Colonic mucosa (tissue), 4 donors: ENCODE results near the gene ARHGEF10L. TPM values are rescaled to one million over a fixed set of nuclear protein-coding genes. Genes with fewer than 3 reads are reported as not detected.

Experiments
- DNase-seq: peaks from one replicate; pipeline ENCODE4 v3.0.0-alpha.2; 2020
- H3K27ac ChIP-seq: fragments of 200-600 bp; one replicate; pipeline ENCODE4 v1.8.0; 2021
- H3K27me3 ChIP-seq: fragments of 200-600 bp; one replicate; pipeline ENCODE4 v1.8.0; 2021
- H3K36me3 ChIP-seq: fragments of 200-600 bp; one replicate; pipeline ENCODE4 v1.8.0; 2021
- H3K4me1 ChIP-seq: fragments of 200-600 bp; one replicate; pipeline ENCODE4 v1.8.0; 2021; ENCODE audit warnings: mild to moderate bottlenecking
- H3K4me3 ChIP-seq: fragments of 200-600 bp; one replicate; pipeline ENCODE4 v1.8.0; 2021
- H3K9ac ChIP-seq, 2 donors: one replicate each; pipeline ENCODE4 v1.7.0; 2013; ENCODE audit warnings: control low read depth in 2 of 2, low read depth in 2 of 2, low read length in 2 of 2
- H3K9me3 ChIP-seq: fragments of 200-600 bp; one replicate; pipeline ENCODE4 v1.8.0; 2021
- intact Hi-C: fragments of 100-400 bp; cut with DNase I; formaldehyde crosslinking; loops from one replicate; pipeline ENCODE4 v1.14.1; 2022
- total RNA-seq, 2 donors: library from RNA; stranded (reverse); fragmentation: NEBNext Ultra II Directional in 1 of 2; extraction: Animal tissue kit (Norgen Biotek cat#: 25700) in 1 of 2; gene quantifications; one replicate each; pipeline ENCODE4 v1.2.1, GENCODE V29; 2021
- TF ChIP-seq, protein P1 (sequence below): fragments of 200-600 bp; IDR thresholded peaks from one replicate; pipeline ENCODE4 v1.8.0; 2022; ENCODE audit warnings: antibody characterized with exemption, mild to moderate bottlenecking
- donor health status: healthy.
- donor health status: DM: no; HTN: no; CAD: no.
- donor health status: DM: no; HTN: no; CAD: no.

Gene ARHGEF10L
- total RNA-seq, 2 donors from 2014 or later: 77.5 to 133 TPM

DNA sequence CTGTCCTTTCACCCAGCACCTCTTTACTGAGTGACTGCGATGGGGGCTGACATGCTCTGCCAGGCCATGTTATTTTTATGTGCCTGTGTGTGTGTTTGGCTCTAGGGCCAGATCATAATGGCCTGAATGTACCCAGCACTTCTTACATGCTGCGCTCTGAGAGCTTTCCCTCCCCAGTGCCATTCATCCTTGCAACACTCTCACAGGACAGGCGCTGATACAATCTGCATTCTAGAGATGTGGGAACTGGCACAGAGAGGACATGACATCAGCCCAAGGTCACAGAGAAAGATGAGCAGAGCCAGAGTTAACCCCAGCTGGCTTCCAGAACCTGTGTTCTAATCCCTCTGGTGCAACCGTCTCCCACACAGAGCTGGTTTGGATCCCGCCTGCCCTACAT is 54.5 kb downstream of the ARHGEF10L start:
- H3K27ac ChIP-seq: peak overlapping the region; percentile 96
- no peak overlapping the region for H3K4me3 ChIP-seq
- H3K4me1 ChIP-seq: peaks cover 30% of the 10 kb centered on the region
- no peaks in the 10 kb centered on the region for H3K9me3 ChIP-seq
- peak overlapping the region in 1 of 2 donors; percentile 65 for H3K9ac ChIP-seq
- TF ChIP-seq, protein P1, sequence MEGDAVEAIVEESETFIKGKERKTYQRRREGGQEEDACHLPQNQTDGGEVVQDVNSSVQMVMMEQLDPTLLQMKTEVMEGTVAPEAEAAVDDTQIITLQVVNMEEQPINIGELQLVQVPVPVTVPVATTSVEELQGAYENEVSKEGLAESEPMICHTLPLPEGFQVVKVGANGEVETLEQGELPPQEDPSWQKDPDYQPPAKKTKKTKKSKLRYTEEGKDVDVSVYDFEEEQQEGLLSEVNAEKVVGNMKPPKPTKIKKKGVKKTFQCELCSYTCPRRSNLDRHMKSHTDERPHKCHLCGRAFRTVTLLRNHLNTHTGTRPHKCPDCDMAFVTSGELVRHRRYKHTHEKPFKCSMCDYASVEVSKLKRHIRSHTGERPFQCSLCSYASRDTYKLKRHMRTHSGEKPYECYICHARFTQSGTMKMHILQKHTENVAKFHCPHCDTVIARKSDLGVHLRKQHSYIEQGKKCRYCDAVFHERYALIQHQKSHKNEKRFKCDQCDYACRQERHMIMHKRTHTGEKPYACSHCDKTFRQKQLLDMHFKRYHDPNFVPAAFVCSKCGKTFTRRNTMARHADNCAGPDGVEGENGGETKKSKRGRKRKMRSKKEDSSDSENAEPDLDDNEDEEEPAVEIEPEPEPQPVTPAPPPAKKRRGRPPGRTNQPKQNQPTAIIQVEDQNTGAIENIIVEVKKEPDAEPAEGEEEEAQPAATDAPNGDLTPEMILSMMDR: no peak
- no peaks in the 10 kb centered on the region for H3K27me3 ChIP-seq
- intact Hi-C loops: no loop called here
- no peak for DNase-seq
- H3K36me3 ChIP-seq: no peaks in the 10 kb centered on the region

DNA sequence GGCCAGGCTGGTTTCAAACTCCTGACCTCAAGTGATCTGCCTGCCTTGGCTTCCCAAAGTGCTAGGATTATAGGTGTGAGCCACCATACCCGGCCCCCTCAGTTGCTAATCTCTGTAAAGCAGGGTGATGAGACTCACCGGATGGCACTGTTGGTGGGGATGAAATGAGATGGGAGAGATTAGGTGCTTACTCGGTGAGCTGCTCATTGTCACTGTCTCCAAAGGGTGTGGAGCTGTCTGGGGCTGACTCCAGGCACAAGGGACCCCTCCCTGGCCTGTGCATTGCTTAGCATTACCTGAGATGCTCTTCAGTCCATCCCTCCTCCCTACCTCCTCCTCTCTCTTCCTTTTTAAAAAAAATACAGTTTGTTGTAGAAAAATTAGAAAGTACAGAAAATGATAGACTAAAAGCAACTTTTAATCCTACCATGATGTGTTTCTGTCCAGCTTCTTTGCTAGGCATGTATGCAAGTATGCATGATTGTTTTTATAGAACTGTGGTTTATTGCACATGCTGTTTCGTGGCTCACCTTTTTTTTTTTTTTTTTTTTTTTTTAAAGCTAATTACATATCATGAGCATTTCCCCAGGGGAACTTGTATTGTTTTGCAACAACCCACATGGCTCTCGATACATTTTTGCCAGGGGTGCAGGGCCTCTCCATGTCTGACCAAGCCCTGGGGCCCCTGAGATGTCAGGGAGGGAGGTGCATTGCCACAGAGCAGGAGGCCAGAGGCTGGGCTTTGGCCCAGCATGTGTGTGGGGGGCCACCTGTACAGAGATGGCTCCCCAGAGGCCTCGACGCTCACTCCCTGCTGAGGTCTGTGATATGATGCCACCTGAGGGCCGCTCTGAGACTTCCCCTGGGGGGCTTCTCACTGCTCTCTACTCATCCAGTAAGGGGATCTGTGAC is 55.4 kb downstream of the ARHGEF10L start:
- Histone ChIP-seq H3K4me1 (peaks cover 26% of the 10 kb centered on the region), H3K27ac (peak overlapping the region; percentile 96), H3K4me3 (no peak overlapping the region), H3K9ac (peak overlapping the region in 1 of 2 donors; percentile 97), H3K27me3 (no peaks in the 10 kb centered on the region), H3K36me3 (no peaks in the 10 kb centered on the region), H3K9me3 (no peaks in the 10 kb centered on the region)
- no peak for DNase-seq
- TF ChIP-seq, protein P1: no peak
- intact Hi-C loops: loop anchor here (5.0 kb wide), 1 partner anchor 73 kb away; no protein-coding TSS in a partner anchor

DNA sequence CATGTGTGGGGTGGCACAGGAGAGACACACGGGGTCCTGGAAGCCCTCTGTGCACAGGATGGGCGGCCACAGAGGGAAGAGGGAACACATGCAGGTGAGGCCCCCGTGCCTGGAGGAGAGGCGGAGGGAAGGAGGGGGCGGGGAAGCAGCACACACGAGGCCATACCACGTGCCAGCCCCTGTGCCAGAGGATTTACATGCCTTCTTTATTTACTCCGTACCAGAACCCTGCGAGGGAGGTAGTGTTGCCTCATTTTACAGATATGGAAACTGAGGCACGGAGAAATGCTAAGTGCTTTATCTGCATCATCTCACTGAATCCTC is 56.1 kb downstream of the ARHGEF10L start:
- DNase-seq: no peak
- TF ChIP-seq, protein P1: no peak
- Histone ChIP-seq H3K4me1 (peaks cover 30% of the 10 kb centered on the region), H3K9ac (peak overlapping the region; percentile 48 to 97), H3K36me3 (no peaks in the 10 kb centered on the region), H3K27ac (peak overlapping the region; percentile 96), H3K9me3 (no peaks in the 10 kb centered on the region), H3K27me3 (no peaks in the 10 kb centered on the region), H3K4me3 (no peak overlapping the region)
- intact Hi-C loops: loop anchor here (5.0 kb wide), 1 partner anchor 73 kb away; no protein-coding TSS in a partner anchor

DNA sequence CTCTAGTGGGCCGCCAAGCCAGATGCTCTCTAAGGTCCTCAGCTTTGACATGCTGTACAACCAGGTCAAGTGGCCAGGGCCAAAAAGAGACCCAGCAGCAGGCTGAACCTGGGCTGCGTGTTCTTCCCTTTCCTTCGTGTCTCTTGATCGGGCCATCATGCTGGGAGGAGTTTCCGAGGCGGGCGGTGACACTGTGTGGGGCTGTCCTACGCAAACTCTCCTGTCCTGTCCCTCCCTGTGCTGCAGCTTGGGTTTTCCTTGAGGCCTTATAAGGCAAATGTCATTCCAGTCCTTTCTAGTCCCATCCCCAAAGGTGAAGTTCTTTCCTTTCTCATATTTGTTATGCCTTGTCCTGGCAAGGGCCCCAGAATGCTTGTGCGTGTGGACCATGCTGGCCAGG is 56.7 kb downstream of the ARHGEF10L start:
- Histone ChIP-seq H3K4me1 (peaks cover 30% of the 10 kb centered on the region), H3K9ac (peak overlapping the region; percentile 48 to 97), H3K9me3 (no peaks in the 10 kb centered on the region), H3K27ac (peak overlapping the region; percentile 96), H3K27me3 (no peaks in the 10 kb centered on the region), H3K36me3 (no peaks in the 10 kb centered on the region), H3K4me3 (no peak overlapping the region)
- TF ChIP-seq, protein P1: no peak
- peak; percentile 88 for DNase-seq
- intact Hi-C loops: loop anchor here (5.0 kb wide), 1 partner anchor 74 kb away; no protein-coding TSS in a partner anchor

DNA sequence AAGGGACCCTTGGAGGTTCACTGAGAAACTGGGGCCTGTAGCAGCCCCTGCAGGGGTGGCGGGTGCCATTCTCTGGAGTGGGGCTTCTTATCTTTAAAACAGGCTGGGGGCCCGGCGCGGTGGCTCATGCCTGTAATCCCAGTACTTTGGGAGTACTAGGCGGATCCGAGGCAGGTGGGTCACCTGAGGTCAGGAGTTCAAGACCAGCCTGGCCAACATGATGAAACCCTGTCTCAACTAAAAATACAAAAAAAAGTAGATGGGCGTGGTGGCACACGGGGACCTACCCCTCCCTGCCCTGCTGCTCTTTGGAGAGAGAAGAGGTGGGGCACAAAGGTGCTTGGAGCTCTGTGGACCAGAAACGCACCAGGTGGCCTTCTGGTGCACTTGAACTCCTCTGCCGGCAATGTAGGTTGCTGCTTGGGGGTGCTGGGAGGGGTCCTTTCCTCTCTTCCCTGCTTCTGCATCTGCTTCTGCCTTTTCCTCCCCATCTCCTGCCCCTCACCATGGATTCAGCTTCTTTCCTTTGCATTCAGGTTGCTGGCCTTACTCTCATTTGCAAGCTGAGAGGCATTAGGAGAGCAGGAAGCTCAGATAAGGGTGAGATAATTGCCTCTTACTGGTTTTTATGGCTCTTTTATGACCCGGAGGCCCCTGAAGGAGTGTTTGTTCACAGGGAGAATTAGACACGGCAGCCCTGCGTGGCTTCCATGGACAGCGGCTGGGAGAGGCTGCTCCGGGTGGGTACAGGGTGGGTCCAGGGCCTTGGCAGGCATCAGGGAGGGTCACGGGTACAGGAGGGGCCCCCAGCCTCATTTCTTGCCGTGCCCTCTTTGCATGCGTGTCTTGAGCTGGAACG is 57.4 kb downstream of the ARHGEF10L start:
- no peaks in the 10 kb centered on the region for H3K9me3 ChIP-seq
- DNase-seq: peak; percentile 85
- no peaks in the 10 kb centered on the region for H3K36me3 ChIP-seq
- H3K27ac ChIP-seq: peak overlapping the region; percentile 96
- no peak overlapping the region for H3K4me3 ChIP-seq
- TF ChIP-seq, protein P1: no peak
- H3K4me1 ChIP-seq: peaks cover 27% of the 10 kb centered on the region
- no peaks in the 10 kb centered on the region for H3K27me3 ChIP-seq
- intact Hi-C loops: loop anchor here (5.0 kb wide), 1 partner anchor 75 kb away; no protein-coding TSS in a partner anchor
- H3K9ac ChIP-seq: peak overlapping the region; percentile 70 to 97
